NCI-H82 (cell line): ENCODE measurements around the gene PSMG3.

Experiments
- DNase-seq: peaks from one replicate; lab custom pipeline; 2025; lab: John Stamatoyannopoulos, UW

The PSMG3 gene

DNA sequence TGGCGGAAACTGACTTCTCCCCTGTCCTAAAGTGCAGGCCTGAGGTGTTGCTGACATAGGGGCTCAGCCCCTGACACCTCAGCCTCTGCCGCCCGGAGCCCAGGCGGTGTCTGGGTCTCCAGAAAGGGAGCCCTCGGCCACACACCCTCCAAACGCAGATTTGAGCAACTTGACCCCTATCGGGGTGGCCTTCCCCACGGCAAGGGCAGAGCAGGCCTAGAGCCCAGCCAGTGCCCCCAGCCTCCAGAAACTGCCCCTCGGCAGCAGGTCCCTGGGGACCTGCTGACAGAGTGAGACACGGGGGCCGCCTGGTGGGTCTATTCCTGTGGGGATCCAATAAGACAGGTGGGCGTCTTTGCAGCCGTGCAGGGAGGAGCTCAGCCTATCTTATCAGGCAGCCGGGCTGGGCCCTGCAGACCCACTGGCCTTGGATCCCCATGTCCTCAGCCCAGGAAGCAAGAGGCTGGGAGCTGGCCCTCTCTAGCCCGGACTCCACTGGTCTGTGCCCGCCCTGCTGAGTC lies 24.9 kb downstream of the PSMG3 start:
- DNase-seq = peak; percentile 59

DNA sequence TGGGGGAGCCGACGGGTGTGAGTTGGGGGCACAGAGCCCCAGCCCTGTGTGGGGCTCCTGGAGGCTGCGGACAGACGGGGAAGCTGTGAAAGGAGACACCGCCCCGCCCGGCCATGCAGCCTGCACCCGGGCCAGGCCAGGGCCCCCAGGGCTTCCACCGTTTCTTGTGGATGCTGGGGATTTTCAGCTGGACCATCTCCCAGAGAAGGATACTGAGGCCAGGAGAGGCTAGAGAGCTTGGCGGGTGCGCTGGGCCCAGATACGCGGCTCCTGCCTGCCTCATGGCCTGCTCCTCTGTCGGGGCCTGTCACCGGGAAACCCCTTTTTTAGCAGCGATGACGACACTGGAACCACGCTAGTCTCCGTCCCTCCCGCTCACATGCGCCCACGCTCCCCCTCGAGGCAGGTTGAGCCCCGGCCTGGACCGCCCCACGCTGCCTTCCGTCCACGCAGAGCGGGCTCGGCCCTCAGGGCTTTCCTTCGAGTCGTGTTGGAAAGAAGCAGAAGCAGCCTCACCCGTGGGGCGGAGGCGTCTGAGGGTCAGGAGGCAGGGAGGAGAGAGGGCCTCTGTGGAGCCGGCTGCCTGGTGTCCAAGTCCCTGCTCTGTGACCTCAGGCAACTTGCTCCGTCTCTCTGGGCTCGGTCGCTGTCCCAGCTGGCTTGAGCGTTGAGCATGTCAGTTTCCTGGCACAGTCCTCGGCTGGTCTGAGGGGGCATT lies 25.5 kb downstream of the PSMG3 start:
- no peak for DNase-seq

- DNase-seq = no peak
These were observed 26.0 kb downstream of the PSMG3 start for GRCh38 chr7:1543826-1544177.

DNA sequence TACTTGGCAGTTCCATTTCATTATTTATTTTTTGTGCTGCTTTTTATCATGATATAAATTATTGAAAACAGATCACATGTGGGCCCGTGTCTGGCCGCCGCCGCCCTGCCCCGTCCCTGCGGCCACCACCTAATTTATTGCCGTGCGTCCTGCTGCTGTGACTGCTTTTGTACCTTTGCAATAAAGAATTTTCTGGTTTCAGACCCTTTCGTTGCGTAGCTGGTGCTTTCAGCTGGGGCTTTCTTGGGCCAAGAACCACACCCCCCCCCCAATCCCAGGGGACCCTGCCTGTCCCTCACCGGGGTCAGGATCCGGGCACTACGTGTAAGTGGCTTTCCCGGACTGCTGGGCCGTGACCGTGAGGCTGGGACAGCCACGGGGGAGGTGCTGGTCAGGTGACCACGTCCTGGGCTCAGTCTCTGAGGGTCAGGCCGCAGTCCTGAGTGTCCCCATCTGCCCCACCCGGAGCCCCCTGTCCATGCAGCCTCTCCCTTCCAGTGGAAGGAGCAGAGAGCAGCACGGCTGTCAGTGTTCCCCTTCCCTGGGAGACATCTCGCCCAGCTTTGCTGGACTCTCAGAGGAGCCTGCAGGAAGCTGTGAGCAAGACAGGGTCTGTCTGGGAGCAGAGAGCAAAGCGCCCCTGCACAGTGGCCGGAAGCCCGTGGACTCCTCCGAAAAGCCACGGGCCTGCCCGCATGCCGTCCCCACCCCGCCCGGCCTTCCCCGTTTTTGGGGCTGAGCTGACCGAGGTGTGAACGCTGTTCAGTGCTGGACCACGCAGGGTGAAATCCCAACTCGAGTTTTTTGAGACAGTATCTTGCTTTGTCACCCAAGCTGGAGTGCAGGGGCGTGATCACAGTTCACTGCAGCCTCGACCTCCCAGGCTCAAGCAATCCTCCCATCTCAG lies 26.7 kb downstream of the PSMG3 start:
- no peak for DNase-seq

- DNase-seq = no peak
These were observed 27.5 kb downstream of the PSMG3 start for GRCh38 chr7:1542329-1542728.

DNA sequence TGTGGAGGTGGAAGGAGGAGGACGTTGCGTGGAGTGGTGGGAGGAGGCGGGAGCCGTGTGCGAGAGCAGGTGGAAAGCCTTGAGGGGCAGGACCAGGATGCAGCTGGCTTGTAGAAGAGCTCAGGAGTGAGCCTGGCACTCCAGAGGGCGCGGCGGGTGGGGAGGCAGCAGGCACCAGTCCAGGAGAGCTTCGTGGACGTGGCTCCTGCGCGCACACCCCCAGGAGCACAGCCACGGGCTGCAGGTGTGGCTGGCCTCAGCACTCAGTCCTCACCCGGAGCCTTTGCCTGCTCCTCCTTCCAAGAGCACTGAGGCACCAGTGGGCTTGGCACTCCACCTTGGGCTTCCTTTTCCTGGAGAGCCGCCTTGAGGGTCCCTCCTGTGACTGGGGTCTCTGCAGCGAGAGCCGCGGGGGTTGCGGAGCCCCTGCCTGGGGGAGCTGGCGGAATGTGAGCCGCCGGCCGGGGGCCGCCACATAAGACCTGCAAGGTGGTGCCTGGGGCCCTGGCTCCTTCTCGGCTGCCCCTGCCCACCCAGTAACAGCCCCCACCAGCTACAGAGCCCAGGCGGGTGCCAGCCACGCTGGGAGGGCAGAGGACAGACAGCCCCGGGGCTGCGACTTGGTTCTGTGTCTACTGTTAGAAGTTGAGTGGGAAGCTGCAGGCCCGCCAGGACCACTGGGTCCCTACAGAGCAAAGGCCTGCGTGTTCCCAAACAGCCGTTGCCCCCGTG lies 28.2 kb downstream of the PSMG3 start:
- DNase-seq = no peak

DNA sequence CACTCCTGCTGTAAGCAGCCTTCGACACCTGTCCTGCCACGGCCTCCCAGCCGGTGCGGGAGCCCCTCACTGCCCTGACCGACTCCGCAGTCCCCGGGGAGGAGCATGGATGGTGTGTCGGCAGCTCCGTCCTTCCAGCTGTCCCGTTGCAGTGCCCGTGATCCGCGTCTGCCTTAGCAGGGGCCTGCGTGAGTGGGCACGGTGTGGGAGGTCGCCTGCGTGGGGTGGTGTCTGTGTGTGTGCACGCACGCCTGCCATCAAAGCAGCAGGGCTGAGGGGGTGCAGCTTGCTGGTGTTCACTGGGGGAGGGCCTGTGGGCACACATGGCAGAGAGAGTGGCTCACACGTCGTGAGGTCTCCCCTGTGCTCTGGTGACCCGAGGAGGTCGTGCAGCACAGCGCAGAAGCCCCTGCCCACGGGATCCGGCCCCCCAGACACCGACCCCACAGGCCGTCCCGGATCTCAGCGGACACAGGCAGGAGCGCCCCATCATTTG lies 29.0 kb downstream of the PSMG3 start:
- DNase-seq = no peak

DNA sequence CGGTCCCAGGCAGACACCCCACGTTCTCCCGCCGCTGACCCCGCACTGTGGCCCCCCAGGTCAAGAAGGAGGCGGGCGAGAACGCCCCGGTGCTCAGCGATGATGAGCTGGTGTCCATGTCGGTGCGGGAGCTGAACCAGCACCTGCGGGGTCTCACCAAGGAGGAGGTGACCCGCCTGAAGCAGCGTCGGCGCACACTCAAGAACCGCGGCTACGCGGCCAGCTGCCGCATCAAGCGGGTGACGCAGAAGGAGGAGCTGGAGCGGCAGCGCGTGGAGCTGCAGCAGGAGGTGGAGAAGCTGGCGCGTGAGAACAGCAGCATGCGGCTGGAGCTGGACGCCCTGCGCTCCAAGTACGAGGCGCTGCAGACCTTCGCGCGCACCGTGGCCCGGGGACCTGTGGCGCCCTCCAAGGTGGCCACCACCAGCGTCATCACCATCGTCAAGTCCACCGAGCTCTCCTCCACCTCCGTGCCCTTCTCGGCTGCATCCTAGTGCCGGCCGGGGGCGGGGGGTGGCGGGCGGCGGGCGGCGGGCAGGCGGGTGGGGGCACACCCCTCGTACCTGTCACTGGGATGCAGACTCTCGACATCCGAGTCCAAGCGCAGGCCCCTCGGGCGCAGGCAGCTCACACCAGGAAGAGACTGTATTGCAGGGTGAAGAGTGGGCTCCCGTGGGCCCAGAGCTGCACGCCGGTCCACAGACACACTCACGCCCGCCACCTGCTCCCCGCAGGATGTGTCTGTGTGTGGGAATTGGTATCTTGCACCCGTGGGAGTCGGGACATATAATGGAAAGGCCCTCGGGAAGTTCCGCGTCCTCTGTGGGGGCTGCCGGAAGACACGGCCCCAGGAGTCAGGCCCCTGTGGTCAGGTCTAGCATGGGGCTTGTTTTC lies 29.7 kb downstream of the PSMG3 start:
- DNase-seq = no peak

DNA sequence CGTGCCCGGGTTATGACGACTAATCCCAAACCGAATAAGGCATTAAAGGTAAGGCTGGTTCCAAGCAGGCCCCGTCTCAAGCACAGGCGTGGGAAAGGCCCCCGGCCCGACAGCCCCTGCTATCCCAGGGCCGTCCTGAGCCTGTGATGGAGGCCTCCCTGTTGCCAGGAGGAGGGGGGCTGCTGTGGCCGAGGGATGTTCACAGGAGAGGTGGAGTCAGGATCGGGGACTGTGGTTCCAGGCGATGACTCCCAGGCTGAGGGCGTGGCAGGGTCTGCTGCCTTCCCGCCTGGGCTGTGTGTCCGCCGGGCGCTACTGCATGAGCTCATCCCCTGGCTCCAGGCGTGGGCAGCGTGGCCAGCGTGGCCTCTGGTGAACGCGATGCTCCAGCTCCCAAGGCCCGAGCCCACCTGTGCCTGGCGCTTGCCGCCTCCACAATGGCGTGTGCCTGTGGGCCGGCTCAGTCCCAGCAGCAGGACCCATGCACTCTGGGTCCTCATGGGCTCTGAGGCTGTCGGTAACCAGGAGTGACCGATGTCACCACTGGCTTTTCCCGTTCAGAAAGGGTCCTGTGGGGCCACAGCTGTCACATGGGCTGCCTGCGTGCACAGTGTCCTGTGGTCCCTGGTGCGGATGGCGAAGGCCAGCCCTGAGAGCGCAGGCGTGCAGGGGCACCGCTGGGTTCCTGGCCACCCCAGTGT lies 30.5 kb downstream of the PSMG3 start:
- DNase-seq = no peak

- DNase-seq = no peak
These were observed 31.2 kb downstream of the PSMG3 start for GRCh38 chr7:1538544-1539180.

DNA sequence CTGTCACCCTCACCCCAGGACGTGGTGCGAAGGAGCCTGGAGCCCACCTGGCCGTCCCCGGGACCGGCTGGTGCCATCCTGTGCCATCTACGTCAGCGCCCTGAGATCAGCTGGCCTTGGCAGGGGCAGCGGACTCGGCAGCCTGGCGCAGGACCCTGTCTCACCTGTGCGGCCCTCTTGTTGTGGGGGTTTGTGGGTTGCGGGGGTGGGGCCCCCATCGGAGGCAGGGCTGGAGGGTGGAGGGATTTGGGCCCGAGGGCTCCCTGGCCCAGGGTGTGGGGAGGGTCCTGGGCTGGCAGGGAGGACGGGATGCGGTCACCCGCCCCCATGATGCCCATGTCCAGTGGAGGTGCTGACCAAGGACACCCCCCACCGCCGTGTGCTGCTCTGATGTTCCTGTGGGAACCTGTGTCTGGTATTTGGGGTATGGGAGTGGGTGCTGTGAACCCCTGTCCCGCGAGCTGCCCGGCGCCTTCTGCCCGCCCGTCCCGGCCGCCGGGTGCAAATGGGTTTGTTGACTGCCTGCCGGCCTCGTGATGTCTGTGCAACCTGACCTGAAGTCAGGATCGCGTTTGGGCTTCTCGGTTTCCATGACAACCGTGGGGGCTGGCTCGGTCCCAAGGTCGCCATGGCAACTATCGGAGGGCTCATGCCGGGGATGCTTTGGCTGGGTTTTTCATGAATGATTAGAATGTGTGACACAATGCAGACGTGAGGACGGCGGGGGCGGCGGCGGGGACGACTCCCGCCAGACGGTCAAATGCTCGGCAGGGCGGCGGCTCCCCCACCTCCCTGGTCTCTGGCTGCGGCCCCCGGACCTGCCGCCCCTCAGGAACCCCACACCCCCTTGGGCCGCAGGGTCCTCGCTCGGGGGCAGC lies 32.1 kb downstream of the PSMG3 start:
- no peak for DNase-seq

DNA sequence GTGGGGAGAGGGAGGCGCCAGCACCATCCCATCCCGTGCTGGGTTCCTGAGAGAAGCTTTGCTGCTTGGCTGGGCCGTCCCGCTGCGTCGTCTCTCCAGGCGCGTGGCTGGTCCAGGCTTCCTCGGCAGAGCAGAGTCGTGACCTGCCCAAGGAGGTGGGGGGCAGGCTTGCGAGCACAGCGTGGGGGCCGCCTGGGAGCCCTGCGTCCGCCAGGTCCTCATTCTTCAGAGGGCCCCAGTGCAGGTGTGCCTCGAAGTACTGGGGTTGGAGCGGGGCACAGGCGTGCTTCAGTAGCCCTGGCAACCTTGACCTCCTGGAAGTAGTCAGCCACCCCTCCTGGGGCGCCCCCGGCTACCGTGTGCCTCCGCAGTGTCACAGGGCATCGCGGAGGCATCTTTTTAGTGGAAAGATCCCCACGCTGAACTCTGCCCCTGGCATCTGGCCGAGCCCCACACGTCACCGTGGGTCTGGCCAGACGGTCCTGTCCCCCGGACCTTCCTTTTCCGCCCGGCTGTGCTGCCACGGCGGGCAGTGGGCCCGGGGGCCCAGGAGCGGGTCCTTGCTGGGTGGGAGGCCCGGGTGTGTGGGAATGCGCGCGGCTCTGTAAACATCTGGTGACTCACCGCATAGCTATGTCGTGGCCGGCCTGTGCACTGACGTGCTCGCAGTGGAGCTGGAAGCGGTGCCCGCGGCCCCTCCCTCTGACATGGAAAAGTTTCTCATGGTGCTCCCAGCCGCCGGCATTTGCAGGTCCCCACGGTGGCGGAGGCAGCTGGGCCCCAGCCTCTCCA lies 32.9 kb downstream of the PSMG3 start:
- no peak for DNase-seq

- no peak for DNase-seq
These were observed 33.4 kb downstream of the PSMG3 start for GRCh38 chr7:1536455-1536742.

DNA sequence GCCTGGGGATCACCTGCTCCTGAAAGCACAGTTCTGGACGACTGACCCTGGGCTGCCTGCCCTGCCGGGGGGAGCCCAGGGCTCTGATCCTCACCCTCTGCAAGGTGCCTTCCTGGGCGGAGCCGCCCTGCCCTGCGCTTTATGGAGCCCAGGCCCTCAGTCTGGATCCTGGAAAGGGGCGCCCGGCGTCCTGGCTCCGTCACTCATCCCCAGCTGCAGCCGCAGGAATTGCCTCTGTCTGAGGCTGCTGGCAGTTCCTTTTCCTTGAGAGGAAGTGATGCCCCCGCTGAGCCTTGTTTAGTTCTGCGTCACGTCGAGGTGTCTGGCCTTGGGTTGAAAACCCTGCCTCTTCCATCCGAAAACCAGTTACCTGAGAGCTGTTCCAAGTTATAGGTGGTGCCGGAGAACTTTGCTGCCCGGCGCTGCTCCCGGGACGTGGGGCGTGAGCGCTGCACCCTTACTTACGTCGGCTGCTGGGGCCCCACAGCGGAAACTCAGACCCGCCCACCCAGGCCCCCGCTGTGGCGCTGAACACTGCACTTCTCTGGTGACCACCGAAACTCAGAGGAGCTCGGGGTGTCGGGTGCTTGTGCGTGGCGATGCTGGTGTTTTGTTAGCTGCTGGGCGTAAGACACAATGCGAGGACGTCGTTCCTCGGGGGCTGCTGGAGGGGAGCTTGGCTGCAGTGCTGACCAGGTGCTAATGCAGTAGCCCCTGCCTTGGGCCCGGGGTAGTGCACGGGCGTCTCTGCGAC lies 34.0 kb downstream of the PSMG3 start:
- DNase-seq = no peak

DNA sequence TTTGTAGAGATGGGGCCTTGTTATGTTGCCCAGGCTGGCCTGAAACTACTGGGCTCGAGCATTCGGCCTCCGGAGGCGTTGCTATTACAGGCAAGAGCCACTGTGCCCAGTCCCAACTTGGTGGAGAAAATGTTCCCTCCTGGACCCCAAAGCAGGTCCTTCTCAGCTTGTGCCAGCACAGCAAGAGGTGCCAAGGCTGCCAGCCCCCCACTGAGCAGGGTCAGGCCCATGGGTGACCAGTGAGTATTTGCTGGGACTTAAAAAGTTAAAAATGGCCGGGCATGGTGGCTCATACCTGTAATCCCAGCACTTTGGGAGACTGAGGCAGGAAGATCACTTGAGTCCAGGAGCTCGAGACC lies 34.8 kb downstream of the PSMG3 start:
- DNase-seq = no peak

- DNase-seq = no peak
These were observed 35.3 kb downstream of the PSMG3 start for GRCh38 chr7:1534330-1535099.
